Heart left ventricle (tissue), 13 donors: ENCODE measurements around the gene SRGAP1.

Experiments
- POLR2A ChIP-seq, 2 donors: fragments of 450-650 bp; IDR thresholded peaks; one replicate each; pipeline ENCODE4 v1.6.1; 2017; ENCODE audit warnings: antibody characterized with exemption in 2 of 2, mild to moderate bottlenecking in 2 of 2, moderate library complexity in 2 of 2
- TF ChIP-seq, protein P1 (sequence below), 12 donors: fragments of 200-600 bp; sonication (generic) in 4 of 12; IDR thresholded peaks; one replicate each; pipeline versions ENCODE4 v1.5.0 to v1.8.0; 2018 to 2022; ENCODE audit warnings: antibody characterized with exemption in 12 of 12, mild to moderate bottlenecking in 5 of 12
- donor health status: ischemic (EF 13 %, LVEDD 7.1; RV severe dilation, severe dysfunction).
- donor health status: DM: no; HTN: yes; CAD: no.
- donor health status: DM: no; HTN: no; CAD: no.
- donor health status: ischemic (EF 25% LVEDD 6.9; RV normal size, moderate dysfunction).
- donor health status: ischemic (EF 25% LVEDD 5.7; RV mildly dilated, moderate dysfunction).
- donor health status: ischemic (EF 35%, LVEDD 5.7; RV mildly dilated, moderate dysfunction).
- donor health status: nonischemic (EF 11% LVEDD 7.7; RV severe dilation, severe dysfunction).
- donor health status: DM: yes; HTN: yes; CAD: no.
- donor health status: PGD.
- donor health status: ischemic (EF 29% LVEDD 5.4; RV normal size, mild dysfunction).
- donor health status: nonischemic (EF 23%, LVEDD 6.1; RV moderate dilation, normal function).

DNA sequence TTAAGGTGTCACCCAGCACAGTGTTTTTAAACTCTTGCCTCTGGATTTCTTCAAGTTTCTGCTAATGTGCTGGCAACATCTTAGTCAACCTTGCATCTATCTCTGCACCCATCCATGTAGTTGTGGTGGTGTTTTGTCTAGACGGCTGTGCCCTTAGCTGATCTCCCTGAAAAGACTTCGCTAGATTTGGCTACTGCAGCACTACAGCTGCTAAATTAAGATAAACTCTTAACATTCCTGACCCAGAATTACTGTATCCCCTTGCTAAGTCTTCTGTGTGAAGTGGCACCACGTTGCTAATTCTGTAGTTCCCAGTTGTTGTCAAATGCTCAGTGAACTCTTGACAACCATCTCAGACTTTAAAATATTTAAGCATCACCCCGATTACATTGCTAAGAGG lies 66.8 kb downstream of the SRGAP1 start:
- TF ChIP-seq, protein P1, sequence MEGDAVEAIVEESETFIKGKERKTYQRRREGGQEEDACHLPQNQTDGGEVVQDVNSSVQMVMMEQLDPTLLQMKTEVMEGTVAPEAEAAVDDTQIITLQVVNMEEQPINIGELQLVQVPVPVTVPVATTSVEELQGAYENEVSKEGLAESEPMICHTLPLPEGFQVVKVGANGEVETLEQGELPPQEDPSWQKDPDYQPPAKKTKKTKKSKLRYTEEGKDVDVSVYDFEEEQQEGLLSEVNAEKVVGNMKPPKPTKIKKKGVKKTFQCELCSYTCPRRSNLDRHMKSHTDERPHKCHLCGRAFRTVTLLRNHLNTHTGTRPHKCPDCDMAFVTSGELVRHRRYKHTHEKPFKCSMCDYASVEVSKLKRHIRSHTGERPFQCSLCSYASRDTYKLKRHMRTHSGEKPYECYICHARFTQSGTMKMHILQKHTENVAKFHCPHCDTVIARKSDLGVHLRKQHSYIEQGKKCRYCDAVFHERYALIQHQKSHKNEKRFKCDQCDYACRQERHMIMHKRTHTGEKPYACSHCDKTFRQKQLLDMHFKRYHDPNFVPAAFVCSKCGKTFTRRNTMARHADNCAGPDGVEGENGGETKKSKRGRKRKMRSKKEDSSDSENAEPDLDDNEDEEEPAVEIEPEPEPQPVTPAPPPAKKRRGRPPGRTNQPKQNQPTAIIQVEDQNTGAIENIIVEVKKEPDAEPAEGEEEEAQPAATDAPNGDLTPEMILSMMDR (IDR thresholded peaks at IDR 0.05): no peak
- TF ChIP-seq POLR2A (IDR thresholded peaks at IDR 0.05): no peak
